GM12892 (cell line): ENCODE results near the gene PRPS1.
"Not testable (repeated sequence)": the region's sequence is repeated elsewhere in the genome, so short reads cannot be mapped to it uniquely, and the experiment has no call there.

Experiments
- DNase-seq: peaks from one replicate; pipeline ENCODE4 v3.0.0; 2011; ENCODE audit not compliant: insufficient read length
- FAIRE-seq: peaks from 2 replicates; lab custom pipeline; 2011; peaks lifted over from hg19 to GRCh38; lab: Jason Lieb, UNC
- POLR2A ChIP-seq: IDR thresholded peaks from 2 replicates; pipeline ENCODE4 v1.6.1; 2011; ENCODE audit warnings: low read depth, low read length, control low read depth
- POLR2AphosphoS5 ChIP-seq: IDR thresholded peaks from 2 replicates; pipeline ENCODE4 v1.6.1; 2011; ENCODE audit warnings: low read depth, low read length, control low read depth
- TAF1 ChIP-seq: IDR thresholded peaks from 2 replicates; pipeline ENCODE4 v1.6.1; 2011; ENCODE audit warnings: low read depth, mild to moderate bottlenecking, control low read depth, low read length, borderline replicate concordance

Gene PRPS1

GRCh38 chrX:107632346-107632745 lies 4.0 kb downstream of the PRPS1 start:
- TF ChIP-seq POLR2A (no peak), POLR2AphosphoS5 (no peak)
- no peak for DNase-seq
- FAIRE-seq: peak; percentile 42

GRCh38 chrX:107646735-107647134 lies 18.4 kb downstream of the PRPS1 start:
- FAIRE-seq: no peak
- TF ChIP-seq TAF1 (no peak), POLR2A (no peak), POLR2AphosphoS5 (no peak)
- no peak for DNase-seq

GRCh38 chrX:107648332-107648731 lies 20.0 kb downstream of the PRPS1 start:
- FAIRE-seq (no peak), DNase-seq (no peak)
- no peak for TF ChIP-seq TAF1
- no peak for TF ChIP-seq POLR2A
- no peak for TF ChIP-seq POLR2AphosphoS5

GRCh38 chrX:107654566-107654871 lies 26.2 kb downstream of the PRPS1 start:
- no peak for FAIRE-seq
- no peak for DNase-seq
- TF ChIP-seq POLR2AphosphoS5 (no peak), POLR2A (no peak), TAF1 (no peak)

- TF ChIP-seq POLR2AphosphoS5 (no peak), POLR2A (no peak)
- no peak for FAIRE-seq
- no peak for DNase-seq
These were observed 26.8 kb downstream of the PRPS1 start for GRCh38 chrX:107654872-107655761.

- DNase-seq: no peak
- TF ChIP-seq POLR2A (no peak), POLR2AphosphoS5 (no peak), TAF1 (no peak)
- no peak for FAIRE-seq
These were observed 28.7 kb downstream of the PRPS1 start for GRCh38 chrX:107656978-107657377.

GRCh38 chrX:107658660-107659059 lies 30.4 kb downstream of the PRPS1 start:
- DNase-seq (no peak), FAIRE-seq (no peak)
- TF ChIP-seq POLR2A (no peak), POLR2AphosphoS5 (no peak), TAF1 (no peak)

GRCh38 chrX:107659286-107659685 lies 31.0 kb downstream of the PRPS1 start:
- no peak for TF ChIP-seq POLR2A
- no peak for TF ChIP-seq TAF1
- TF ChIP-seq POLR2AphosphoS5: no peak
- no peak for FAIRE-seq
- DNase-seq: no peak

- FAIRE-seq: no peak
- TF ChIP-seq POLR2A (no peak), POLR2AphosphoS5 (no peak), TAF1 (no peak)
- no peak for DNase-seq
These were observed 31.5 kb downstream of the PRPS1 start for GRCh38 chrX:107659768-107660167.

- TF ChIP-seq POLR2A: no peak
- TF ChIP-seq POLR2AphosphoS5: no peak
- TF ChIP-seq TAF1: no peak
- DNase-seq (no peak), FAIRE-seq (no peak)
These were observed 33.8 kb downstream of the PRPS1 start for GRCh38 chrX:107662145-107662544.

- FAIRE-seq (no peak), DNase-seq (no peak)
- TF ChIP-seq POLR2A: no peak
- no peak for TF ChIP-seq TAF1
These were observed 34.5 kb downstream of the PRPS1 start for GRCh38 chrX:107662824-107663223.

GRCh38 chrX:107666931-107667330 lies 38.6 kb downstream of the PRPS1 start:
- no peak for DNase-seq
- FAIRE-seq: no peak
- TF ChIP-seq TAF1 (no peak), POLR2AphosphoS5 (no peak), POLR2A (no peak)

GRCh38 chrX:107667426-107667825 lies 39.1 kb downstream of the PRPS1 start:
- DNase-seq: no peak
- TF ChIP-seq POLR2AphosphoS5 (no peak), POLR2A (no peak), TAF1 (no peak)
- peak; percentile 33 for FAIRE-seq

- not testable (repeated sequence) for DNase-seq, FAIRE-seq
These were observed 40.4 kb downstream of the PRPS1 start for GRCh38 chrX:107668710-107669109.
